ENCODE results near the gene CUZD1. TPM values are rescaled to one million over a fixed set of nuclear protein-coding genes. Genes with fewer than 3 reads are reported as not detected.
"Not testable (repeated sequence)": the region's sequence is repeated elsewhere in the genome, so short reads cannot be mapped to it uniquely, and the experiment has no call there.

Gene CUZD1, protein sequence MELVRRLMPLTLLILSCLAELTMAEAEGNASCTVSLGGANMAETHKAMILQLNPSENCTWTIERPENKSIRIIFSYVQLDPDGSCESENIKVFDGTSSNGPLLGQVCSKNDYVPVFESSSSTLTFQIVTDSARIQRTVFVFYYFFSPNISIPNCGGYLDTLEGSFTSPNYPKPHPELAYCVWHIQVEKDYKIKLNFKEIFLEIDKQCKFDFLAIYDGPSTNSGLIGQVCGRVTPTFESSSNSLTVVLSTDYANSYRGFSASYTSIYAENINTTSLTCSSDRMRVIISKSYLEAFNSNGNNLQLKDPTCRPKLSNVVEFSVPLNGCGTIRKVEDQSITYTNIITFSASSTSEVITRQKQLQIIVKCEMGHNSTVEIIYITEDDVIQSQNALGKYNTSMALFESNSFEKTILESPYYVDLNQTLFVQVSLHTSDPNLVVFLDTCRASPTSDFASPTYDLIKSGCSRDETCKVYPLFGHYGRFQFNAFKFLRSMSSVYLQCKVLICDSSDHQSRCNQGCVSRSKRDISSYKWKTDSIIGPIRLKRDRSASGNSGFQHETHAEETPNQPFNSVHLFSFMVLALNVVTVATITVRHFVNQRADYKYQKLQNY
- 0.47 and 0.55 TPM in 2 replicates for total RNA-seq (2014; rRNA removed; shearing (Covaris generic))
- polyA plus RNA-seq (2015; cell fraction: cytosol; rRNA removed): 0.64 and 1.0 TPM in 2 replicates
- 2.8 TPM in 2 replicates for polyA plus RNA-seq (2015; cell fraction: nucleus; rRNA removed)

GRCh38 chr10:122845783-122846332, at the start of gene CUZD1:
TSS of gene CUZD1 (minus strand) at chr10:122845857. CDS start at chr10:122845843, 14 bp downstream.
- no peak for DNase-seq (ENCODE audit: low read depth)

GRCh38 chr10:122894261-122894944, 48.7 kb upstream of the CUZD1 start:
- no peak for DNase-seq (ENCODE audit: low read depth)

DNA sequence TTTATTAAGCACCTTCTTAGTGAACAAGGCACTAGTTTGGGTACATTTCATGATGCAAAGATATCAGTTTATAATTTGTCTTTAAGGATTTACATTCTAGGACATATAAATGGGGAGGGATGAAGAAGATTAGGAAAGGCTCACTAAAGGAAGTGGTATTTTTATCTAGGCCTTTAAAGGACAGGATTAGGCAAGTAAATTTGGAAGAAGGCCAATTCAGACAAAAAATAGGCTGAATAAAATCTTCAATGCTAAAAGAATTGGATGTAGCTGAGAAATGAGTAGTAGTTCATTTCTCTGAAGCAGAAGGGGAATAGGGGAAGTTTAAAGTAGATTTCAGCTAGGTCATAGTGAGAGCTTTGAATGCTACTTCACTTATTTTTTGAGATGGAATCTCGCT, 38.5 kb upstream of the CUZD1 start:
- no peak for DNase-seq (ENCODE audit: low read depth)

DNA sequence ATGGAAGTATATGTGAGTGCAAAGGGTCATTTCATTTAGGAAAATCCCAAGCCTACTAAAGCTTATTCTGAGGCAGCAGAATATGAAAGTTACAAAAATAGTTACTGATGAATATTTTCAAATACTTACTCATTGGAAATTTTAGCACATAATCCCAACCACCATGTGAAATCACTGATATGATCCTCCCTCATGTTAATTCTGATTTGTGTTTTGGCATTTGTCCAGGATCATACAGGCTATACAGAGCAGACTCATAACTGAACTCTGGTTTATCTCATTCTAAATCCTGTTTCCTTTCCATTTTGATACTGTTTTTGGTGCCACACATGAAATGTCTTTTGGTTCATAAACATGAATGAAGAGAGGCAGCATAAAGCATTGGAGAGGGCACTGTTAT, 37.1 kb upstream of the CUZD1 start:
- no peak for DNase-seq (ENCODE audit: low read depth)

GRCh38 chr10:122879339-122880273, 33.9 kb upstream of the CUZD1 start, which contains the start of gene FAM24B:
TSS of gene FAM24B (minus strand) at chr10:122879581. CDS start at chr10:122850515, 29,066 bp downstream.
- DNase-seq (ENCODE audit: low read depth): peak; percentile 95

GRCh38 chr10:122878799-122879338, 33.2 kb upstream of the CUZD1 start:
- peak; percentile 7 for DNase-seq (ENCODE audit: low read depth)

GRCh38 chr10:122877264-122877663, 31.6 kb upstream of the CUZD1 start:
- DNase-seq (ENCODE audit: low read depth): no peak

DNA sequence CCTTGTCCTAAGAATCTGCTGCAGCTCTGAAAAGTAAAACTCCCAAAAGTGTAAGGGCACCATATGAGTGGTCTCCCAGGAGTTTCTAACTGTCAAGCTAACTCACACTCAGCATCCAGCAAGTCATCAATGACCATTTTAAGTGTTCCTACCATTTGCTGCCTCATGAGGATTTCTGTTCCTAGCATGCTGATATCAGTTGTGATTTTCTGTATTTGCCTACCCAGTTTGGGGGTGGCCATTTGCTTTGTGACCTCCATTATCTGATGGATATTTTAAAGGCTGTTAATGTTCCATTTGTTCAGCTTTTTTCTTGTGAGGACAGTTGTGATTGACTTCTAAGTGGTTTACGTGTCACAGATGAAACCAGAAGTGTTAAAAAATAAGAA, 30.8 kb upstream of the CUZD1 start:
- no peak for DNase-seq (ENCODE audit: low read depth)

DNA sequence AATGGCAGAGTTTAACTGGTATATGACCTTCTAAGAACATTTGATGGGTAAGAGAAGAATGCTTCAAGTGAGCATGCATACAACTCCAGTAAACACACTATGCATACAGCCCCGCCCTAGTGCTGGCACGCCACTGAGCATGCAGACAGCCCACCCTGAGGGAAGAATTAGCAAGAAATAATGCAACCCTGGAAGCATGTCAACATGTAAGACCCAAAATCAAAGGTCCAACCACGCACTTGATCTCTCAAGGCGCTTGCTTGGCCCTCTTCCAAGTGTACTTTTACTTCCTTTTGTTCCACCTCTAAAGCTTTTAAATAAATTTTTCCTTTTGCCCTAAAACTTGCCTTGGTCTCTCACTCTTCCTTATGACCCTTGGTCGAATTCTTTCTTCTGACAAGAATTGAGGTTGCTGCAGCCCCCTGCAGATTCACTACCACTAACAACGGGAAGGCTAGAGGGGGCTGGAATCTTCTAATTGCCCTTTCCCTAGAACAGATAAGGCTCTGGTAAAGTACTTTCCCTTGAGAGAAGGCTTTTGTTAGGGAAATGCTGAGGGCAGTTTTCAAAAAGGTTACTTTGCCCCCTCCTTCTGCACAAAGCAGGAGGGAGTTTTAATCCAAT, 30.3 kb upstream of the CUZD1 start:
- no peak for DNase-seq (ENCODE audit: low read depth)

- not testable (repeated sequence) for DNase-seq (ENCODE audit: low read depth)
Observed at GRCh38 chr10:122871947-122872346, 26.3 kb upstream of the CUZD1 start.

GRCh38 chr10:122868768-122869167, 23.1 kb upstream of the CUZD1 start:
- DNase-seq (ENCODE audit: low read depth): not testable (repeated sequence)

DNA sequence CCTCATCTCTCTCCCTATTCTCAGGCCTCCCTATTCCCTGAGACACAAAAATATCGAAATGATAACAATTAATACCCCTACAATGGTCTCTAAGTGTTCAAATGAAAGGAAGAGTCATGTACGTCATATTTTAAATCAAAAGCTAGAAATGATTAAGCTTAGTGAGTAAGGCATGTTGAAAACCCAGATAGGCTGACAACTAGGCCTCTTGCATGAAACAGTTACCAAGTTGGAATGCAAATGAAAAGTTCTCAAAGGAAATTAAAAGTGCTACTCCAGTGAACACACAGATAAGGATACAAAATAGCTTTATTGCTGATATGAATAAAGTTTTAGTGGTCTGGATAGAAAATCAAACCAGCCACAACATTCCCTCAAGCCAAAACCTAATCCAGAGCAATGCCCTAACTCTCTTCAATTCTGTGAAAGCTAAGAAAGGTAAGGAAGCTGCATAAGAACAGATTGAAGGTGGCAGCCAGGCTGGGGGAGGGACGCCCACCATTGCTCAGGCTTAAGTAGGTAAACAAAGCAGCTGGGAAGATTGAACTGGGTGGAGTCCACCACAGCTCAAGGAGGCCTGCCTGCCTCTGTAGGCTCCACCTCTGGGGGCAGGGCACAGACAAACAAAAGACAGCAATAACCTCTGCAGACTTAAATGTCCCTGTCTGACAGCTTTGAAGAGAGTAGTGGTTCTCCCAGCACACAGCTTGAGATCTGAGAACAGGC, 21.3 kb upstream of the CUZD1 start:
- DNase-seq (ENCODE audit: low read depth): not testable (repeated sequence)

- peak; percentile 47 for DNase-seq (ENCODE audit: low read depth)
Observed at GRCh38 chr10:122864901-122865300, 19.2 kb upstream of the CUZD1 start.

GRCh38 chr10:122864194-122864592, 18.5 kb upstream of the CUZD1 start:
- DNase-seq (ENCODE audit: low read depth): no peak

DNA sequence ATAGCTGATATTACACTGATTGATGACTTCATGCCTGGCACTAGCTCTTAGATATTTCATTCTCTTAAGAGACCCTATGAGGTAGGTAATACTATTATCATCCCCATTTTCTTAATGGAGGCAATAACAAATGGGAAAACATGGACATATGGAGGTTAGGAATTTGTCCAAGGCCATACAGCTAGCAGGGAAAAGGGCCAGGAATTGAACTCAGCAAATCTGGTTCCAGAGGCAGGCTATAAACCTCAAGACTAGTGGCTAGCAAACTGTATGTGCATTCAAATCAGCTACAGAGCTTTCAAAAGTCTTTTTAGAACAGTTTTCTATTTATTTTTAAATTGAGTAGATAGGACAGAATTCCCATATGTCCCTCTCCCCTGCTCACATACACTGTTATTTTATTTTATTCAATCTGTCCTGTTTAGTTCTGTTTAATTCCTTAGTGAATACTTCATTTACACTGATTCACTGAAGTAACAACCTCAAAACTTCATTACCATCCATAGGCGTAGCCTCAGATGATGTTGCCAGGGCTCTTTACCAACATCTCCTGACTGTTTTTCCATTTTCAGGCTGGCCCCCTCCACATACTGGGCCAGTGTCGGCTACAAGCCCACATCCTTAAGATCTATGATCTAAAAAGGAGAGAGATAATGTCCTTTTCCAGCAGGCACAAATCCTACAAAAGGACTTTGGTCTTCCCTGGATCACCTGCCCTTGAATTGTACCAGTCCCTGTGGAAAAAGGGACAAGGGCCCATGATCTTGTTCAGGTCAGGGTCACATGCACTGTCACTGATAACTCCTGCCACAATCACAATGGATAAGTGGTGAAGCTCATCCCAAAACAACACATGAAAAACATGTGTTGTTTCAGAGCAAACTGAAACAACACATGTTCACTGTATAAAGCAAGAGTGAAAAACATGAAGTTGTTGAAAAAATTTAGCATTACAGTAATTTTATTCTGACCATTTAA, 17.8 kb upstream of the CUZD1 start:
- no peak for DNase-seq (ENCODE audit: low read depth)

DNA sequence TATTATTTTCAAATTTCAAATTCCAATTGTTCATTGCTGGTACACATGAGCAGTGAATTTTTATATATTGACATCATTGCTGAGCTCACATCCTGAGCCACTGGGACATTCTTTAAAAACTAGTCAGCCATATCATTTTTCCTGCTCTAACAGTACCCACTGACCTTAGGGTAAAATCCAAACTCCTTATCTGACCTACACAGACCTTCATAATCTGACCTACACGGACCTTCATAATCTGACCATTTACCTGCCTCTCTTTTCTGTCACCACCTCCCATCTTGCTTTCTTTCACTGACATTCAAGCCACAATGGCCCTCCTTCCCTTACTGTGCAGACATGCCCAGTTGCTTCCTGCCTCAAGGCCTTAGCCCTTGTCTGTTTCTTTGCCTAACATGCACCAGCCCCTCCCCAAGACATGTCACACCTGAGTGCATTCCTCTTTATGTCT, 16.1 kb upstream of the CUZD1 start:
- peak; percentile 81 for DNase-seq (ENCODE audit: low read depth)

DNA sequence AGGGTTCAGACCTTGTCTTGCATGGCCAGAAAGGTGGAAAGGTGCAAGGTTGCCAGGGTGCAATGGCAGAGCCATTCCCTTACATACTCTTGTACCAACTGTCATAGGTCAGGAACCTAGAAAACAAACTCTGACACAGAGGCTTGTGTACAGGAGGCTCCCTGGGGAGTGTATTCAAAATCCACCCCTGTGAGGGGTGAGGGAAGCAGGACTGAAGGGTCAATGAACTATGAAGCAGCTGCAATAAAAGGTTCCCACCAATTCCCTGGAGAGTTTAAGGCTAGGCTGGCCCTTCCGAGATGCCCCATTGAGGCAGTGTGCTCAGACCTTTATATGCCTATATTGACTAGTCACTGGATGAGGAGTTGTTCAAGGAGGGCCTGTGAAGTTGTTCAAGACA, 13.9 kb upstream of the CUZD1 start:
- no peak for DNase-seq (ENCODE audit: low read depth)

- DNase-seq (ENCODE audit: low read depth): not testable (repeated sequence)
Observed at GRCh38 chr10:122858042-122858441, 12.4 kb upstream of the CUZD1 start.

Measured in HT1080 (cell line).